Panc1 (cell line): ENCODE measurements around the gene PLAU. TPM values are rescaled to one million over a fixed set of nuclear protein-coding genes. Genes with fewer than 3 reads are reported as not detected.

Source experiments
- ATAC-seq: fragments of 200-7000 bp; cut with Tn5 transposase; 2 replicates; pipeline ENCODE4 v1.9.1; 2020; ENCODE audit warnings: mild to moderate bottlenecking, moderate library complexity
- BruUV-seq: library from RNA; stranded (reverse); fragments of 400-500 nt; replicated peaks from 2 replicates; lab custom pipeline; 2021; lab: Mats Ljungman, UMichigan
- CTCF ChIA-PET: fragments of 300-600 bp; sonication (Branson Sonifier 250); formaldehyde crosslinking; loops from one replicate; lab custom pipeline; 2022; ENCODE audit warnings: antibody characterized with exemption; lab: Charles Lee
- POLR2A ChIA-PET: fragments of 300-600 bp; sonication (Branson Sonifier 250); formaldehyde crosslinking; loops from one replicate; lab custom pipeline; 2022; ENCODE audit warnings: antibody characterized with exemption; lab: Charles Lee
- DNase-seq: peaks from one replicate; pipeline ENCODE4 v3.0.0-alpha.2; 2010; ENCODE audit warnings: low read depth, low spot score
- H3K27ac ChIP-seq: 2 replicates; pipeline ENCODE4 v1.5.1; 2011; ENCODE audit warnings: mild to moderate bottlenecking, low read length, inconsistent platforms
- H3K27me3 ChIP-seq: fragments of 200-500 bp; sonication (Bioruptor generic); 2 replicates; pipeline ENCODE4 v1.6.0; 2014; ENCODE audit warnings: low read length, inconsistent platforms; ENCODE audit not compliant: control insufficient read depth, insufficient read depth
- H3K36me3 ChIP-seq: fragments of 200-500 bp; sonication (Bioruptor generic); 2 replicates; pipeline ENCODE4 v1.5.1; 2014; ENCODE audit warnings: inconsistent platforms, mild to moderate bottlenecking, low read length, moderate library complexity; ENCODE audit not compliant: control insufficient read depth, insufficient read depth
- H3K4me1 ChIP-seq: 2 replicates; pipeline ENCODE4 v1.5.1; 2011; ENCODE audit warnings: inconsistent platforms, mild to moderate bottlenecking, low read length, moderate library complexity; ENCODE audit not compliant: control insufficient read depth, insufficient read depth
- H3K4me3 ChIP-seq, 2 experiments: 2 replicates each; pipeline ENCODE4 v1.5.1; 2011 to 2012; ENCODE audit warnings: low read depth in 2 of 2, low read length in 2 of 2, mild to moderate bottlenecking in 2 of 2, inconsistent platforms in 1 of 2, moderate library complexity in 1 of 2
- H3K9me3 ChIP-seq: fragments of 200-500 bp; sonication (Bioruptor generic); 2 replicates; pipeline ENCODE4 v1.5.1; 2014; ENCODE audit warnings: low read depth, mild to moderate bottlenecking, inconsistent platforms, low read length, moderate library complexity; ENCODE audit not compliant: control insufficient read depth, insufficient read depth
- CTCF ChIP-seq: fragments of 450-650 bp; IDR thresholded peaks from 2 replicates; pipeline ENCODE4 v1.5.1; 2017; ENCODE audit warnings: mild to moderate bottlenecking
- POLR2AphosphoS5 ChIP-seq: IDR thresholded peaks from 2 replicates; pipeline ENCODE4 v1.6.1; 2012; ENCODE audit warnings: mild to moderate bottlenecking, low read depth, low read length, moderate library complexity
- REST ChIP-seq, 2 experiments: IDR thresholded peaks; 2 replicates each; pipeline ENCODE4 v1.6.1; 2011 to 2012; ENCODE audit warnings: low read depth in 2 of 2, control low read depth in 1 of 2, low read length in 1 of 2, mild to moderate bottlenecking in 1 of 2, moderate library complexity in 1 of 2; ENCODE audit not compliant: insufficient read depth in 1 of 2
- SIN3A ChIP-seq: IDR thresholded peaks from 2 replicates; pipeline ENCODE4 v1.6.1; 2012; ENCODE audit warnings: low read depth, mild to moderate bottlenecking, low read length, moderate library complexity, borderline replicate concordance; ENCODE audit not compliant: insufficient read depth
- TCF7L2 ChIP-seq: IDR thresholded peaks from 2 replicates; pipeline ENCODE4 v1.6.1; 2011; ENCODE audit warnings: mild to moderate bottlenecking, low read depth, low read length, inconsistent platforms
- in situ Hi-C: cut with HindIII; loops from 2 replicates; pipeline ENCODE4 v1.10.0; 2016; ENCODE audit warnings: low sequenced_read_pairs, low pct_unique_long_range_greater_than_20kb
- intact Hi-C: fragments of 100-400 bp; cut with micrococcal nuclease; formaldehyde crosslinking; loops from one replicate; pipeline ENCODE4 v1.10.0; 2022; ENCODE audit not compliant: unreplicated experiment
- total RNA-seq: library from RNA; stranded (reverse); gene quantifications from one replicate; pipeline ENCODE4 v1.2.1, GENCODE V29; 2021; ENCODE audit not compliant: unreplicated experiment

Gene PLAU
- total RNA-seq, 1 experiment from 2014 or later = 305 TPM

- intact Hi-C loops (loop anchor here (1.0 to 2.0 kb wide), 2 partner anchors 54 to 195 kb away; no protein-coding TSS in a partner anchor), in situ Hi-C loops (no loop called here)
- Histone ChIP-seq H3K9me3 (no peaks in the 10 kb centered on the region), H3K4me3 (no peak overlapping the region), H3K27ac (peak overlapping the region; percentile 98), H3K4me1 (peaks cover 32% of the 10 kb centered on the region), H3K36me3 (no peaks in the 10 kb centered on the region), H3K27me3 (no peaks in the 10 kb centered on the region)
- ATAC-seq (peak; percentile 83), DNase-seq (peak; percentile 72)
- no TSS peak for BruUV-seq
- TF ChIP-seq POLR2AphosphoS5 = no peak
- peak; percentile 92 for TF ChIP-seq CTCF
- CTCF ChIA-PET = interaction anchor here (0.6 to 5.2 kb wide), 15 partner anchors 11 to 204 kb away, joined by 3 to 50 read pairs (median 6); no protein-coding TSS in a partner anchor
- POLR2A ChIA-PET = interaction anchor here (0.7 to 1.2 kb wide), 3 partner anchors 25 to 111 kb away, joined by 3 read pairs; partner anchors contain the start of gene PLAU
These were observed 24.8 kb upstream of the PLAU start for GRCh38 chr10:73886085-73886529.

DNA sequence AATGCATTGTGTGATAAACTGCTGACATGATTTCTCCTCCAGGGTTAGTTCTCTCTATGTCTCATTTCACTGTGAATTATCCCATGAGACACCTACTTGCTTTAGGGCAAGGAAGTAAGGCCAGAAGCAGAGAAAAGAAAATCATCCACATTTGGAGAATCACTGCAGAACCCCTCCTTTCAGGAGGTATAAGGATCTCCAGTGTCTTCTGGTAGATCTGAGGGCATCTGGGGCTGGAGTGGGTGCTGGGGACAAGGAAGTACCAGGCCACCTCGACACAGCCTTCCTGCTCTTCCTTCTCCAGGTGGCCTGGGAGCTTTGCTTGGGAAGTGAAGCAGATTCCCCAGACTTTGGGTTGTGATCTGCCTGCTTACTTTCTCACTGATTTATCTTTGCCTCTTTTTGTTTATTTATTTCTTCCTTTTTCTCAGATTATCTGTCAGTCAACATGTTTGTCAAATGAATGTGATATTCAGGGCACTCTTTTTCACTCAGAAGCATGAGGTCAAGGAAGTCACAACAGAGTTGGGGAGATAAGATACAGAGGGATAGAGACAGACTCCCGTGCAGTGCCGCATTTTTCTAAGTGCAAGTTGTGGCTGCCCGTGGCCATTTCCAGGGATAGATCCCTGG, 24.2 kb upstream of the PLAU start:
- peak; percentile 52 for ATAC-seq
- Histone ChIP-seq H3K4me3 (peak overlapping the region in 1 of 2 experiments; percentile 19; a peak in 2 of 4 replicates), H3K9me3 (no peaks in the 10 kb centered on the region), H3K4me1 (peaks cover 37% of the 10 kb centered on the region), H3K27ac (peak overlapping the region; percentile 98), H3K27me3 (no peaks in the 10 kb centered on the region), H3K36me3 (no peaks in the 10 kb centered on the region)
- intact Hi-C loops = loop anchor here (1.0 to 2.0 kb wide), 2 partner anchors 54 to 194 kb away; no protein-coding TSS in a partner anchor
- CTCF ChIA-PET = interaction anchor here (0.5 to 5.2 kb wide), 22 partner anchors 11 to 242 kb away, joined by 3 to 50 read pairs (median 5); no protein-coding TSS in a partner anchor
- POLR2A ChIA-PET = interaction anchor here (0.7 to 1.2 kb wide), 3 partner anchors 24 to 110 kb away, joined by 3 read pairs; partner anchors contain the start of gene PLAU
- TF ChIP-seq TCF7L2 = no peak
- 0 out of 2 replicates have a peak, but pooled peaks have one; percentile 12 for TF ChIP-seq POLR2AphosphoS5
- BruUV-seq = no TSS peak
- in situ Hi-C loops = no loop called here
- DNase-seq = no peak

DNA sequence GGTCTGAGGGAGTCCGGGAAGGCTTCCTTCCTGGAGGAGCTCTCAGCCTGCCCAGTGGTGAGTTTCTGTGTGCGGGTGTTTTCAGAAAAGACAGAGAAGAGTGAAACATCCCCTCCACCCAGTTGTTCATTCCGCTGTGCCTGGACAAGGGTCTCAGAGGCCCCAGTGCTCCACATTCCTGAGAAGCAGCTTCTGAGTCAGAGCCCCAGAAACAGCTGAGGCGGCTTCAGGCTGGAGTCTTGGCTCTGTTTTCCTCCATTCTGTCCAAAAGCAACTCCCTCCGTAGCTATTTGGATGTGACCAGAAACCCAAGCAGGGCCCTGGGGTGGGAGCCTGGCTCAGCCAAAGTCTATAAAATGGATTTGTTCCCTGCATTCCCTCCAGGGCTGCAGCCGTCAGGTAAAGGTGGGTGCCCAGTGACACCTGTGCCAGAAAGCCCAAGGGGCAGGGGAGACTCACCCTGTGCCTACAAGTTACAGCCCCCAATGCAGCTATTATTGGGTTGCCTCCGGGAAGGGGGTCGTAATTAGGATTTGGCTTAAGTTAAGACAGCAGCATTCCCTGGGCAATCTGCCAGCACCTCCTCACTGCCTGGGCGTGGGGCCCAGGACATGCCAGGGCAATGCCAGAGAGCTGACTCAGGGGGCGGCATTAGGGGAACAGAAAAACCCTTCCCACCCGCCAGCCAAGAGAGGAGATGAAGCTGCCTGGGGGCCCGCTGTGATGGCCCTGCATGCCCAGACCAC, 23.5 kb upstream of the PLAU start:
- no peaks in the 10 kb centered on the region for H3K27me3 ChIP-seq
- no TSS peak for BruUV-seq
- in situ Hi-C loops (no loop called here), intact Hi-C loops (loop anchor here (2.0 kb wide), 1 partner anchor 193 kb away; no protein-coding TSS in a partner anchor)
- no peak for DNase-seq
- POLR2A ChIA-PET = interaction anchor here (0.6 to 1.0 kb wide), 3 partner anchors 31 to 165 kb away, joined by 4 to 10 read pairs (median 4); no protein-coding TSS in a partner anchor
- H3K9me3 ChIP-seq = no peaks in the 10 kb centered on the region
- peak overlapping the region; percentile 98 for H3K27ac ChIP-seq
- ATAC-seq = peak; percentile 77
- H3K4me1 ChIP-seq = peaks cover 42% of the 10 kb centered on the region
- TF ChIP-seq SIN3A (no peak), POLR2AphosphoS5 (peak; percentile 75), REST (IDR thresholded peaks at IDR 0.05; ENCODE audit: insufficient read depth in 1 of 2, low read depth in 2 of 2, low read length in 1 of 2) (no peak), CTCF (no peak), TCF7L2 (peak; percentile 88)
- H3K4me3 ChIP-seq = peak overlapping the region in 1 of 2 experiments; percentile 19; a peak in 2 of 4 replicates
- CTCF ChIA-PET = interaction anchor here (0.5 to 5.2 kb wide), 17 partner anchors 12 to 242 kb away, joined by 3 to 50 read pairs (median 5); no protein-coding TSS in a partner anchor
- no peaks in the 10 kb centered on the region for H3K36me3 ChIP-seq
